Activated CD4-positive, CD25-positive, alpha-beta regulatory T cell treated with anti-CD3 and anti-CD28 coated beads, Interleukin-2, amount 50 U/mL, for 16 hours (primary cell): ENCODE data around the gene NPAS4.
"Not testable (repeated sequence)": the region's sequence is repeated elsewhere in the genome, so short reads cannot be mapped to it uniquely, and the experiment has no call there.

Source experiments
- DNase-seq: peaks from one replicate; pipeline ENCODE4 v3.0.0-alpha.2; 2020; ENCODE audit warnings: low read depth, low spot score

Gene NPAS4

GRCh38 chr11:66454247-66454646, 33.4 kb downstream of the NPAS4 start:
- DNase-seq = no peak

DNA sequence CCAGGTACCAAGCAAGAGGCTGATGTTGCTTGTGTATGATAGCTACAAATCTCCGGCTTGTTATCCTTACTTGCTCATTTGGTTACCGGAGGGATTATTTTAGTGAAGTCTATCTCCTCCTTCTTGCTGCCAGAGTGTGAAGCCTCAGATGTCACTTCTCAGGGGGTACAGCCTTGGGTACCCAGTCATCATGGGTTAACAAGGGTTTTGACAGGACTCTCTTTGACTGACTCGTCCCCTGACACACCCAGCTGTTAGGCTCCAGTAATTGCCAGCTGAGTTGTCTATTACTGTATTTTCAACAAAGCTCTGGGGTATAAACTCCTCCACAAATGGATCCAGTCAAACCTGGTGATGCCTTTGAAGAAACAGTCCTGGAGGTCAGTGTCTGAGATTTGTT, 34.0 kb downstream of the NPAS4 start:
- DNase-seq = no peak

- no peak for DNase-seq
Observed at GRCh38 chr11:66457826-66458225, 37.0 kb downstream of the NPAS4 start.

DNA sequence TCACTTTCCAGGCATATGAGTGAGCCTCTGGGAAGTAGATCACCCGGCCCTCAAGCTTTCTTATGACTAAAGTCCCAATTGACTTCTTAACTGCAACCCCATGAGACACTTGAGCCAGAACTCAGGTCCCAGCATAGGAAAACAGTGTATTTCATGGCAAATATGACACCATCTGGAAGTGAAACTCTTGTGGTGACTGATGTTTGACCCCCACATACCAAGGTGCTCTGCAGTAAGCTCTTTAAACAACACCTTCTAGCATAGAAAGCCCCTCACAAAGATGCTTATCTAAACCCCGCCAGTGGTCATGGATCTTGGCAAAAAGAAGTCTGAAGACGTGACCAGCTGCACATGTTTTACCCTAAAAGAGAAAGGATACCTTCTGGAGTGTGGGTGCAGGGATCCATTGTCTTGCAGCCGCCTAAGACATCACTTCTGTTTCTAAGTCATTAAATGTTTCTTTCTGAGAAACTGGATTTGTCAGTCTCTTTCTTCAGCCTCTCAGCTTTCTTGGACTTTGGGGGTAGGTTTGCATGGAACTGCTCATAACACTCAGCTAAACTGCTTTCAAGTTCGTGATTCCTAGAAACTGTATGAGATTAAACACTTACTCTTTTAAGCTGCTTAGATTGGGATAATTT, 38.4 kb downstream of the NPAS4 start:
- DNase-seq = no peak

- no peak for DNase-seq
Observed at GRCh38 chr11:66462010-66462409, 41.2 kb downstream of the NPAS4 start.

DNA sequence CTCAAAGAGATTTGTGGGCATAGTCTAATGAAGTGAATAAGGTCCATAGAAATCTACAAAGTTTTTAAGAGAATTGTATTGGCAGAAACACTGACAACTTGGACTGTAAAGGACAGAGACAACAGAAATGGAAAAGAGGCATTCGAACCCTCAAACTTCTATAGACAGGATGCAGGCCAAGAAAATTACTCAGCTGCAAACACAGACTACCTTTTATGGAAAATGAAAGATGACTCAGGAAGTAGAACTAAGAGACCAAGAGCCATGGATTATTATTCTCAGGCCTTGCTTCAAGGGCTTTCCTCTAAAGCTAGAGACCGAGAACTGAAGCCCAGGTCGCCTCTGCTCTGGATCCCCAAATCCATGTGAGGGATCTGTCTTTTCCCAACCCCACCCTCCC, 42.1 kb downstream of the NPAS4 start:
- no peak for DNase-seq

DNA sequence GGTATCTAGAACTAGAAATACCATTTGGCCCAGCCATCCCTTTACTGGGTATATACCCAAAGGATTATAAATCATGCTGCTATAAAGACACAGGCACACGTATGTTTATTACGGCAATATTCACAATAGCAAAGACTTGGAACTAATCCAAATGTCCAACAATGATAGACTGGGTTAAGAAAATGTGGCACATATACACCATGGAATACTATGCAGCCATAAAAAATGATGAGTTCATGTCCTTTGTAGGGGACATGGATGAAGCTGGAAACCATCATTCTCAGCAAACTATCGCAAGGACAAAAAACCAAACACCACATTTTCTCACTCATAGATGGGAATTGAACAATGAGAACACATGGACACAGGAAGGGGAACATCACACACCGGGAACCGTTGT, 43.3 kb downstream of the NPAS4 start:
- not testable (repeated sequence) for DNase-seq

GRCh38 chr11:66464916-66465315, 44.1 kb downstream of the NPAS4 start:
- no peak for DNase-seq

GRCh38 chr11:66465373-66466224, 44.8 kb downstream of the NPAS4 start:
- DNase-seq = no peak

DNA sequence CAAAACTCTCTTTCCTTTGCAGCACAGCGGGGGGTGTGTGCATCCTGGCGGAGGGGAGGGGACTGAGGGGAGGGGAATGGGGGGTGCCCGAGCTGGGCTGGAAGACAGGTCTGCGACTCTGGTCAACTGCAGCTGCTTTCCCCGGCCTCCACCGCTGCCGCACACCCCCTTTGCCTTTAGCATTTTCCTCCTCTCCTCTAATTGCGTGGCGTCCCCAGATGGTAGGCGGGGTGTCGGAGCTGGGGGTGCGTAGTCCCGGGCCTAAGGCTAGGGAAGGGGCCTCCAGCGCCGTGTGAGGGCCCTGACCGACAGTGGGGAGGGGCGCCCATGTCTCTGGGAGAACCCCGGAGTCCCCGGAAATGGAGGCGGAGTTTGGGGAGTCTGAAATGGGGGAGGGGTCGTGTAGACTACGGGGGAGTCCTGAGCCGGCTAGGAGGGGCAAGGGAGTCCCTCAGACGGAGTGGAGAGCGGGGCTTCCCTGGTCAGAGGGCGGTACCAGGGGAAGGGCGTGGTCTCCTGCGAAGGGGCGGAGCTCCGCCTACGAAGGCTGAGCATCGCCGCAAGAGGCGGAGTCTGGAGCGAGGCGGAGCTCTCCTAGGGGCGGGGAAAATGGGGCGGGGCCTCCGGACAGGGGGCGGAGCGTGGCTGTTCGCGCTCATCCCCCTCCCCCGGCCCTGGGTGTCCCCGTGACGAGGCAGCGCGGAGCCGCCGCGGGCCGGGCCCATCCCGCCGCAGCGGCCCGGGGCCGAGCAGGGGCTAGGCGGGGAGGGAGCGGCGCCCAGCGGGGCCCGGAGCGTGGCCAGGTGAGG, 45.6 kb downstream of the NPAS4 start, which contains the start of gene PELI3:
PELI3 (plus strand) TSS at position 681 of the 809 bp plus-strand sequence. CDS start 1,224 bp downstream, outside the sequence.
- DNase-seq = peak; percentile 87

GRCh38 chr11:66467034-66467659, 46.3 kb downstream of the NPAS4 start:
- DNase-seq = peak; percentile 9

- DNase-seq = no peak
Observed at GRCh38 chr11:66467756-66468155, 46.9 kb downstream of the NPAS4 start.

DNA sequence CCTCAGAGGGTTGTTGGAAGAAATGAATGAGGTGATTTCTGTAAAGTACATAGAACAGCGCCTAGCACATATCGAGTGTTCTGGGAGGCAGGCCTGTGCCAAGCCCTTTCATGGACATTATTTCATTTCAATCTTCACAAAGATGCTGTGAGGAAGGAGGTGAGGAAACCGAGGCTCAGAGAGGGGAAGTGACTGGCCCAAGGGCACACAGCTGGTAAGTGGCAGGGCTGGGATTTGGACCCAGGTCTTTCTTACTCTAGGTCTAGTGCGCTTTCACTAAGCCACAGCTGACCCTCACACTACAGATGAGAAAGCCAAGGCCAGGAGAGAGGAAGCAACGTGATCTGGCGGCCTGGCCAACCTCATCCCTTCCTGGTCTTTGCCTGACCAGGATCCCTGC, 47.9 kb downstream of the NPAS4 start:
- no peak for DNase-seq

- no peak for DNase-seq
Observed at GRCh38 chr11:66469441-66469840, 48.6 kb downstream of the NPAS4 start.

DNA sequence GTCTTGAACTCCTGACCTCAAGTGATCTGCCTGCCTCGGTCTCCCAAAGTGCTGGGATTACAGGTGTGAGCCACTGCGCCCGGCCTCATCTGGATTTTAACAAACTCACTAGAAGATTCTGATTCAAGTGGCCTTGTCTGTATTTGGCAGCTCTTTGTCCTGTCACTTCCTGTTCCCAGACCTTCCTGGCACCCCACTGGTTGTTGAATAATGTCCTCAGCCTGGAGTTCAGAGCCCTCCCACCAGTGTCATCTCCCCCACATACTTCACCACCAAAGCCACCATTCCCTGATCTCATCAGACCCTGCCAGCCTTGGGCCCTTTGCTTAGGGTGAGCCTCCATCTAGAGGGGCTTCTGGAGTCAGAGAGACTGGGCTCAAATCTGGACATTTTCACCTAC, 49.2 kb downstream of the NPAS4 start:
- no peak for DNase-seq

DNA sequence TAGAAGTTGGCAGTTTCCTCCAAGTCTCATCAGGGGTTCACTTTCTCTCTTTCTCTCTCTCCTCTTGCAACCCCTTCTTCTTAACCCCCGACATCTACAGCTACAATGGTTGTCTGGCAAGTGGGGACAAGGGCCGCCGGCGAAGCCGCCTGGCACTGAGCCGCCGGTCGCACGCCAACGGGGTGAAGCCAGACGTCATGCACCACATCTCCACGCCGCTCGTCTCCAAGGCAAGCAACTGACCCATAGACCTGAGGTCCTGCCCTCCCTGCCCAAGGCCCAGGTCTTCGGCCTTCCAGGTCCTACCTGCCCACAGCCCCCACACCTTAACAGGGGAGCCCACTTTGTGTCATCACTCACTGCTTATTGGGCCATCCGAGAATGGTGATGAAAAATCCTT, 50.3 kb downstream of the NPAS4 start:
- no peak for DNase-seq

DNA sequence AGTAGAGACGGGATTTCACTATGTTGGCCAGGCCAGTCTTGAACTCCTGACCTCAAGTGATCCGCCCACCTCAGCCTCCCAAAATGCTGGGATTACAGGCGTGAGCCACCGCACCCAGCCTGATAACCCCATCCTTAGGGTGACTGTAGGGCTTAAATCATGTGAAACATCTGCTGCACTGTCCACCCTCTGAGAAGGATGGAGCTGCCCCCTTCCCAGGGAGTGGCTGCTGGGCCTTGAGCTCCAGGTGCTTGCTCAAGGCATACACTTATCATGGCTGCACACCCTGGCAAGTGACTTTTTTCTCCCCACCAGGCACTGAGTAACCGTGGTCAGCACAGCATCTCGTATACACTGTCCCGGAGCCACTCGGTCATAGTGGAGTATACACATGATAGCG, 51.2 kb downstream of the NPAS4 start:
- DNase-seq = no peak

DNA sequence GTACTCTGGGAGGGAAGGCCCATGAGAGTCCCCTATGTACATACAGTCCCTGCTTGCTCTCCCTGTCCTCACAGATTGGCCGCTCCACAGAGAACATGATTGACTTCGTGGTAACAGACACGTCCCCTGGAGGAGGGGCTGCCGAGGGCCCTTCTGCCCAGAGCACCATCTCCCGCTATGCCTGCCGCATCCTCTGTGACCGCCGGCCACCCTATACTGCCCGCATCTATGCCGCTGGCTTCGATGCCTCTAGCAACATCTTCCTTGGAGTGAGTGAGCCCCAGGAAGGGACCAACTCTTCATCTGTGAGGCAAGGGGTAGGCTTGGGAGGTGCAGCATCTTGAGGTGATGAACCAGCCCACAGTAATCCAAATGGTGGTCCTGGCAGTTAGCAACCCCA, 52.3 kb downstream of the NPAS4 start:
- DNase-seq = no peak

- DNase-seq = no peak
Observed at GRCh38 chr11:66473608-66474515, 53.0 kb downstream of the NPAS4 start.

DNA sequence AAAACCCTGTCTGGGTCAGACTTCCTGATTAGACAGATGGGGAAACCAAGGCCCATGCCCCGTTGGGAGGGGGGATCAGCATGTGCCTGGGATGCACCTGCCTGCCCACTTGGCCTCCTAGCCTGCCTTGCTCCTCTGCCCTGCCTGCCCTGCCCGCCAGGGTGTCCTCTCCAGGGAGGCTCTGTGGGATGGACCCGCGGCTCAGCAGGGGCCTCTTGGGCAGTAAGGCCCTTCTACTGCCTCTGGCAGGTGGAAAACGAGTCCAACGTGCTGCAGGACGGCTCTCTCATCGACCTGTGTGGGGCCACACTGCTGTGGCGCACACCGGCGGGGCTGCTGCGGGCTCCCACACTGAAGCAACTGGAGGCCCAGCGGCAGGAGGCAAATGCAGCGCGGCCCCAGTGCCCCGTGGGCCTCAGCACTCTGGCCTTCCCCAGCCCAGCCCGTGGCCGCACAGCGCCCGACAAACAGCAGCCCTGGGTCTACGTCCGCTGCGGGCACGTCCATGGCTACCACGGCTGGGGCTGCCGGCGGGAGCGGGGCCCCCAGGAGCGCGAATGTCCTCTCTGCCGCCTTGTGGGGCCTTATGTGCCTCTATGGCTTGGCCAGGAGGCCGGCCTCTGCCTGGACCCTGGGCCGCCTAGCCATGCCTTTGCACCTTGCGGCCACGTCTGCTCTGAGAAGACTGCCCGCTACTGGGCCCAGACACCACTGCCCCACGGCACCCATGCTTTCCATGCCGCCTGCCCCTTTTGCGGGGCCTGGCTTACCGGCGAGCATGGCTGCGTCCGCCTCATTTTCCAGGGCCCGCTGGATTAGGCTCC, 54.7 kb downstream of the NPAS4 start:
- DNase-seq = no peak
